SKM-1 (cell line): ENCODE data around the gene COL9A2.
"Not testable (repeated sequence)": the region's sequence is repeated elsewhere in the genome, so short reads cannot be mapped to it uniquely, and the experiment has no call there.

ENCODE experiments used
- DNase-seq: peaks from one replicate; lab custom pipeline; 2025; ENCODE audit not compliant: unreplicated experiment; lab: John Stamatoyannopoulos, UW

COL9A2 gene

DNA sequence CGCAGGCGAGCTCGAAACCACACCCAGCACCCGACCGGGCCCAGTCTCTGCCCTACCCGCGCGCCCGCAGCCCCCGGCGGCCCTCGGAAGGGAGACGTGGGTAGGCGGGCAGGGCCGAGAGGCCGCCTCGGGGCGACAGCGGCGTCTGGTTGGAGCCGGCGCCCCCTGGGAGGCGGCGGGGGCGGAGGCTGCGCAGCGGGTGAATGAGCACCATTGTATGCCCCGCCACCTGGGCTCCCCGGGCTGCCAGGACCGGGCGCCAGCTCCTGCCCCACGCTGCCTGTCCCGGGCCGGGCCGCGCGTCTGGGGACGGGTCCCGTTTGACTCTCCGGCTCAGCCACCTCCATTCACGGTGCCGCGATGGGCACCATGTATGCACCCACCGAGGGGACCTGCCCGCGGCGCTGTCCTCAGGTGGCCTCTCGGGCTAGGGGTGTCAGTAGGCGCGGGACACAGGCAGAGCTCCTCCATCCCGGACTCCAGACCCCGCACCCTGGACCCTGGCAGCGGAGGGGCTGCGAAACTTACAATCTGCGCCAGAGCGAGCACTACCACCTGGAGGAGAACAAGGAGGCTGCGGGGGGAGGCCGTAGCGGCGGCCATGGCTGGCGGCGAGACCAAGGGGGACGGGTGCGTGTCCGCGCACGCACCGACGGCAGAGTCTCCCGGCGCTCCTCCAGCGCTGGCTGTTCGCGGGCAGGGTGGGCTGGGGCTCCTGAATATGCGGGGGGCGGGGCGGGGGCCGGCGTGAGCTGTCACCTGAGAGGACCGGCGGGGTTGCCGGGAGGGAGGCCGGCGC is at the start of gene COL9A2:
Gene COL9A2, minus strand, starts transcription at position 692 of the 799 bp plus-strand sequence. Its CDS starts 89 bp downstream, at position 603.
- DNase-seq: no peak

DNA sequence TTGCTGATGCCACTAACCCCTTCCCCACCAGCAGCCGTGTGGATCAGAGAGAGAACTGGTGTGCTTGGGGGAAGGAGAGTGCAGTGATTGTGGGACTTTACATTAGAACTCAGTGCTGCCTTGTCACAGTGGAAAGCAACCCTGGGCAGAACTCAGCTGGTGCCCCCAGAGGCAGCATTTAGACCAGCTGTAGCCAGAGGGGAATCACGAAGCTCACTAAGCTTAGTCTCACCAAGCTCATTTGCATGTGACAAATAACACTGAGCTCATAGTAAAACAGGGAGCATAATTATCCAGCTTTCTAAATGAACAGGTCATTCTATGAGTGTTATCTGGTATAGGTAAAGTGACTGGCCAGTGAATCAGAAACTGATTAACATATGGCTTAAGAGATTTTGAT is 46.6 kb upstream of the COL9A2 start:
- DNase-seq: no peak

DNA sequence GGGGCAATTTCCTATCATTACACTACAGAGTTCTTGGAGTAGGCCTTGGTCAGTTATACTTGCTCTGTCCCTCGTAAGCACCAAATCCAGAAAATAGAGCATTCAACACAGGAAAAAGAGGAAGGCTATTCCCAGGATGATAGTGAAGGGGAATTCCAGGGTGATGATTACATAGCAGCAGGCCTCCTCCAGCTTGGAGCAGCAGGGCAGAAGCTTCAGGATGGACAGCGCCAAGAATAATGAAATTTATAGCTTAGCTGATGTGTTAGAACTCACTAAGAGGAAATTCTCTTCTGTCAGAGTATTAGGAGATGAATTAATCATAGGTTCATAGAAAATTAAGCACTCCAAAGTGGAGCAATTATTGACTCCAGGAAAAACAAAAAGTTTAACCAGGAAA is 45.6 kb upstream of the COL9A2 start:
- DNase-seq: no peak

DNA sequence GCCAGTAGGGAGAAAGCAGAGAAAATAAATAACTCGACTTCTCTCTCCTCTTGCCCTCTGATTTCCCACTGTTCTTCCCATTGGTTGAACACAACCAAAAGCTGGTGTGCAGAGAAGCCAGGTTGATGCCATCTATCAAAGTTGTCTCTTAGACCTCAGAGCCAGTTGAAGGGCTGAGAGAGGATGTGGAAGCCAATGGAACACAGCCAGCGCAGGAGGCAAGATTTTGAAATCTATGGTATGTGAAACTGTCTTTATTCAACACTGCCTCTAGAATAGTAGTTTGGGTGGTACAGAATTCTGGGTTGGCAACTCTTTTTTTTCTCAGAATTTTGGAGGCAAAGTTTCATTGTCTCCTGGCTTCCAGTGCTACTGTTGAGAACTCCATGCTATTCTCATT is 45.1 kb upstream of the COL9A2 start:
- DNase-seq: no peak

DNA sequence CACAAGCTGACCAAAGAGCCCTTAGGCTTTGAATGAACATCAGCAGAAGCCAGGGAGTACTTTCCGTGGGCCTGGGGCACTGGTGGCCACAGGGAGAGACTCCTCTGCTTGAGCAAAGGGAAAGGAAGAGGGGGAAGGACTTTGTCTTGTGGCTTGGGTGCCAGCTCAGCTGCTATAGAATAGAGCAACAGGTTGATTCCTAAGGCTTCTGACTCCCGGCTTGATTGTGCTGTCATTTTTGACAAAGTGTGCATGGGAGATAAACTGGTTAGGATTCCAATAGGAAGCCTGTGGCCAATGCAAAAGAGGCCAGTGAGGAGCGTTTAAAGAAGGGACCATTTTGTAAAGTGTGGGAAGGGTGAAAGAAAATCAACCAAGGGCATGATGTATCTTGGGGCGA is 44.6 kb upstream of the COL9A2 start:
- no peak for DNase-seq

DNA sequence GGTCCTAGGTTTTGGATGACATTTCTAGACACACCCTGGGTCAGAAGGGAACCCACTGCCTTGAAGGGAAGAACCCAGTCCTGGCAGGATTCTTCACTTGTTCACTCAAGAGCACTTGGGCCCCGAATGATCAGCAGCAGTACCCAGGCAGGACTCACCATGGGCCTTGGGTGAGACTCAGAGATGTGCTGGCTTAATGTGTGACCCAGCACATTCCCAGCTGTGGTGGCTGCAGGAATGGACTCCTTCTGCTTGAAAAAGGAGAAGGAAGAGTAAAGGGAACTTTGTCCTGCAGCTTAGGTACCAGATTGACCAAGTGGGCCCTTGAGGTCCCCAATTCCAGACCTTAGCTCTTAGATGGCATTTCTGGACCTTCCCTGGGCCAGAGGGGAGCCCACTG is 44.1 kb upstream of the COL9A2 start:
- no peak for DNase-seq

DNA sequence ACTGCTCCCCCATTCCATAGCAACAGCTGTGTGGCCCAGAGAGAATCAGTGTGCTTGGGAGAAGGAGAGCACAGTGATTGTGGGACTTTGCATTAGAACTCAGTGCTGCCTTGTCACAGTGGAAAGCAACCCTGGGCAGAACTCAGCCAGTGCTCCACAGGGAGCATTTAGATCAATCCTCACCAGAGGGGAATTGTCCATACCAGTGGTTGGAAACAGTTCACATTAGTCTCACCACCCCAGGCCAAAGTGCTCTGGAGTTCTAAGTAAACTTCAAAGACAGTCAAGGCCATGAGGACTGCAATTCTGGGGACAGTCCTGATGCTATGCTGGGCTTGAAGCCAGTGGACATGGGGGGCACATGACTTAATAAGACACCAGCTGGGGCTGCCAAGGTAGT is 43.5 kb upstream of the COL9A2 start:
- no peak for DNase-seq

DNA sequence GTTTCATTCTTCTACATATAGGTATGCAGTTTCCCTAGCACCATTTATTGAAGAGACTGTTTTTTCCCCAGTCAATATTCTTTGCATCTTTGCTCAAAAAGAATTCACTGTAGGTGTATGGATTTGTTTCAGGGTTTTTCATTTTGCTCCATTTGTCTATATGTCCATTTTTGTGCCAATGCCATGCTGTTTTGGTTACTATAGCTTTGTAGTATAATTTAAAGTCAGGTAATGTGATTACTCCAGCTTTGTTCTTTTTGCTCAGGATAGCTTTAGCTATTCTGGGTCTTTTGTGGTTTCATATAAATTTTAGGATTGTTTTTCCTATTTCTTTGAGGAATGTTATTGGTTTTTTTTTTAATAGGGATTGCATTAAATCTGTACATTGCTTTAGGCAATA is 40.5 kb upstream of the COL9A2 start:
- no peak for DNase-seq

DNA sequence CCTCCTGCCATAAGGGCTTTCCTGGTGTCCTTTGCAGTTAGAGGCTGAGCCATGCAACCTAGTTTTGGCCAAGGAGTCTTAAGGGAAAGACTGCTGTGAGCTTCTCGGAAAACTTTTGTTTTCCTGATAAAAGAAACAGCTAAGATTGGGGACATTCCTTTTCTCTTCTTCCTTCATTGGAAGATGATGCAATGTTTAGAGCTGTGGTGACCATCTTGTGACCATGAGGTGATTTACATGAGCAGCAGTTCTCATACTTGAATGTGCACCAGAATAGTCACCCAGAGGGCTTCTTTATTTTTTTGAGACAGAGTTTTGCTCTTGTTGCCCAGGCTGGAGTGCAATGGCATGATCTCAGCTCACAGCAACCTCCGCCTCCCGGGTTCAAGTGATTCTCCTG is 36.0 kb upstream of the COL9A2 start:
- DNase-seq: no peak

DNA sequence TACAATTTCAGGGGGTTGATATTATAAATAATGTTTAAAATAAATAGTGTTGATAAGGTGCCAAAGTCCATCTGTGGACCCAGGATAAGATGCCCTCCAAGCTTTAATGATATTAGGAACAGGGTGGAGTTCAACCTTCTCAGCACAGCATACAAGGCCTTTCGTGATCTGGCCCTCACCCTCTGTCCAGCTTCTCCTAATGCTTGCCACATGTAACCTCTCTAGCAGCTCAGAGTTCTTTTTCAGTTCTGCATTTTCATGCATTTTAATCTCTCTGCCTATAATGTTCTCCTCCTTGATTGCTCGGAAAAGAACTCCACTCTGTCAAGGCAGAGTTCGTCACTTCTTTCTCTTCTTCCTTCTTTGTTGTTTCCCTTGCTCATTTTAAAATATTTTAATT is 35.0 kb upstream of the COL9A2 start:
- DNase-seq: no peak

DNA sequence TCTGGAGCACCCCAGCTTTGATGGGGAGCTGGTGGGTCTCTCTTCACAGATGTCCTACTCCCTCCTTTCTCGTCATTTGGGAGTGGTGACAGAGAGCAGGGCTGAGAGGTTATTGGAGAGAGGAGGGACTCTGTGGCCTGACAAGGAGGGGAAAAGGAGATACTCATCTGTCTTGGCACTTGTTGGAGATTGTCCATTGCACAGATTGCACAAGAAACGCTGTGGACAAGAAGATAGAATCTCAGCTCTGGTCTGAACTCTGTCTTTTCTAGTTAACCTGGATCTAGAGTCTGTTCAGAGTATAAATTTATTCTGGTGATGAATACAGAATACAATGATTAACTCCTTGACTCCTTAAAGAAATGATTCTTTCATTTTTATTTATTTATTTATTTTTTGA is 34.0 kb upstream of the COL9A2 start:
- DNase-seq: no peak

DNA sequence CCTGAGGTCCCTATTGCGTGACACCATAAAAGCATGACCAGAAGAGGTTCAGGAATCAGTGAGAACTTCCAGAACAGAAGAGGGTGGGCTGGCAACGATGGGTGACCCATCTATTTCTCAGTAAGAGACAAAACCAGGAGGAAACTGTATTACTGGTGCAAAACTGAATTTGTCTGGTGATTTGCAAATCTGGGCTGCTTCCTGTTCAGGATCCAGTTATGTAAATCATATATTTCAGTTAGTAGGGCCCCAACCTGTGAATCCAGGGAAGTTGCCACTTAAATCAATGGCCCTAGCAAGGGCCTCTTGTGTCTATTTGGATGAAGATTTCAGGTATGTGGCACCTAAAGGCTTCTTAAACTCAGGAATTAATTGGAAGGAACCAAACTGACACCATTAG is 33.3 kb upstream of the COL9A2 start:
- DNase-seq: no peak

DNA sequence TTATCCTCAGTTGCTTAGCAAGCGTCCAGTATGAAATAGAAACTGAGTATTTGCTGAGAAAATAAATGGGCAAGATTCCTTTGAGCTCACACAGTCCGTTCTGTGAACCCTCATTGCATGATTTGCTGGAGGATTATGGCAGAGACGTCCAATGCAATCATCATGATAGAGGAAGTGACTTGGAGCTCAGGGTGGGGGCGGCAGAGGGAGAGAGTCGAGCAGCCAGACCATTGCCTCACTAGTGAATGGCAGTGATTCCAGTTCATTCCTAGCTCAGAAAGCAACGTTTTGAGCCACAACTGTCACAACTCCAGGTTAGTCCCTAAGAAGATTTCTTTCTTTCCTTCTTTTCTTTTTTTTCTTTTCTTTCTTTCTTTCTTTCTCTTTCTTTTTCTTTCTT is 27.5 kb upstream of the COL9A2 start:
- DNase-seq: no peak

DNA sequence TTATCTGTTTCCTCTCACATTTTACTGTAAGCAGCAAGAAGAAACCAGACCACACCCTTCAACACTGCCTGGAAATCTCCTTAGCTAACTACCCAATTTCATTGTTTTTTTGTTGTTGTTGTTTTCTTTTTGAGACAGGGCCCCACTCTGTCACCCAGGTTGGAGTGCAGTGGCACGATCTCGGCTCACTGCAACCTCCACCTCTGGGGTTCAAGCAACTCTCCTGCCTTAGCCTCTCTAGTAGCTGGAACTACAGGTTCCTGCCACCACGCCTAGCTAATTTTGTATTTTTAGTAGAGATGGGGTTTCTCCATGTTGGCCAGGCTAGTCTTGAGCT is 25.3 kb upstream of the COL9A2 start:
- DNase-seq: not testable (repeated sequence)

DNA sequence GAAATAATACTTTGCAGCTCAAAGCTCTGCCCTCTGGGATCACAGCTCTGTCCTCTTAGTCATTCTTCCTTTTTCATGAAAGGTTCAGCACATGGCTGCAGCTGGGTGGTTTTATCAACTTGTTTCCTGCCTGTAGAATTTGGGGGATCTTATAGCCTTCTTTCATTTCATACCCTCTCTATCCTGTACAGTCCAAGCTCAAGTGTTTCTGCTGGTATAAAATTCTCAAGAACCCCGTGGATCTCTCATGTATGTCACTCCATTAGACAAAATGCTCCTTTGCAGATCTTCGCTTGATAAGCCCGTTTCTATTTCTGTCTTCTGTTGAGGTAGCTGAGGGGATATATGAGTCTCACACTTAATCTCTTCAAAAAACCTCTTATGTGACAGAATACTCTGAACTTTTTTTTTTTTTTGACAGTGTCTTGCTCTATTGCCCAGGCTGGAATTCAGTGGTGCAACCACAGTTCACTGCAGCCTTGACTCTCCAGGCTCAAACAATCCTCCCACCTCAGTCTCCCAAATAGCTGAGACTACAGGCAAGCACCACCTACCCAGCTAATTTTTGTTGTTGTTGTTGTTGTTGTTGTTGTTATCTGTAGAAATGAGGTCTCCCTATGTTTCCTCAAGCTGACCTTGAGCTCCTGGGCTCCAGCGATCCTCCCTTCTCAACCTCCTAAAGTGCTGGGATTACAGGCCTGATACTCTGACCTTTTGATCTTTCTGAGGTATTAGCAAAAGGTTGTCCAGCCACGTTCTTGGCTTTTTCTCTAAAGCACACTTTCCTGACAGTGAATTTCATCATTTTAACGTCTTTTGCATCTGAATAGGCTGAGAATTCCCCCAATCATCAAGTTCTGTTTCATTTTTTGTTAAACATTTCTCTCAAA is 24.6 kb upstream of the COL9A2 start:
- no peak for DNase-seq

DNA sequence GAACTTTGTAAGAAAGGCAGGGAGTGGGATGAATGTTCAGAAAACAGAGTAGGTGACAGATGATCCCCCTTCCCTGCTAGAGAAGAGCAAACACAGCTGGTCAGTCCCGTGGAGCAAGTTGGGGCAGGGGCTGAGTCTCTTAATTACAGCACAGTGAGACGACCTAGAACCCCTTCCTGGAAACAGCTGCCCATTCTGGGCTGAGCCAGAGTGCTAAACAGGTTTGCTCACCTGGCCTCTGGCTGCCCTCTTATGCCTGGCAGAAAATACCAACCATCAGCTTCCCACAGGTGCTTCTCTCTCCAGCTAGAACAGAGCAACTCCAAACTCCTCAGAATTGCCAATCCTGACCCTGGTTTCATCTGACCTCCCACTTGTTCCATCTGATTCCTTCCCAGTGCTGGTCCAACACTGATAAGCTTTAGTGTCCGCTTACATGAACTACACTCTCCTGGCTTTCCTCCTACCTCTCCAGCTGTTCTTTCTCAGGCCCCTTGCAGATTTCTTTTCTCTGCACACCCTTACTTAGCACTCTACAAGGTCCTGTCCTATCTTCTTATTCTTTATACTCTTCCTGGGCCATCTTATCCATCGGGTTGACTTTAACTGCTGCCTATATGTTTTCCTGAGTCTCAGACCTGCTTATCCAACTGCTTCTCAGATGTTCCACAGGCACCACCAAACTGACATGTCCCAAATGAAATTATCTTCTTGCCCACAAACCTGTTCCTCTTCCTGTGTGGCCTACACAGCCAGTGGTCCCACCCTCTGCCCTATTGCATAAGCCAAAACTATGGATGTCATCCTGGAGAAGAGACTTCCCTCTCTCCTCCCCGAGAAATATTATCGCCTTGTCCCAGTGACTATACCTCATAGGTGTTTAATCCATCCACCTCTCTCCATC is 22.6 kb upstream of the COL9A2 start:
- DNase-seq: no peak

DNA sequence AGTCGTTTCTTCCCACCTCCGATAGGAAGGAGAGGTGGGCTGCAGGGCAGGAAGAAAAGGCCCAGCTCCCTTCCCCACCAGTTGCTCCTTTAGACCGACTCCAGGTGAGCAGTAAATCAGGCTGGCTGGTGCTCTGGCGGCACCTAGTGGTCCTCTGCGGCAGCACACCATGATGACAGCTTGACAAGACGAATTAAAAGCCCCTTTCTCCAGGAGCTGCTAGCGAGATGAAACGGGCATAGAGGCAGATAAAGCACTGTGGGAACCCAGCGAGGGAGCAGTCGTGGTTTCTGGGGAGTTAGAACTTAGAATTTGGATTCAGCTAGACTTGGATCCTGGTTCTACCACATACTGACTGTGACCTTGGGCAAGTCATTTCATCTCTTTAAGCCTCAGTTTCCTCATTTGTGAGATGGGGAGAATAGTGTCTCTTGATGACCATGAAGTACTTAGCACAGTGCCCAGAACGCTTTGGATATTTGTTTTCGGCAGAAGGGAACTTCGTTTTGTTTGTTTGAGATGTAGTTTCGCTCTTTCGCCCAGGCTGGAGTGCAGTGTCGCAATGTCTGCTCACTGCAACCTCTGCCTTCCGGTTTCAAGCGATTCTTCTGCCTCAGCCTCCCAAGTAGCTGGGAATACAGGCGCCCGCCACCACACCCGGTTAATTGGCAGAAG is 21.8 kb upstream of the COL9A2 start:
- DNase-seq: peak; percentile 54

DNA sequence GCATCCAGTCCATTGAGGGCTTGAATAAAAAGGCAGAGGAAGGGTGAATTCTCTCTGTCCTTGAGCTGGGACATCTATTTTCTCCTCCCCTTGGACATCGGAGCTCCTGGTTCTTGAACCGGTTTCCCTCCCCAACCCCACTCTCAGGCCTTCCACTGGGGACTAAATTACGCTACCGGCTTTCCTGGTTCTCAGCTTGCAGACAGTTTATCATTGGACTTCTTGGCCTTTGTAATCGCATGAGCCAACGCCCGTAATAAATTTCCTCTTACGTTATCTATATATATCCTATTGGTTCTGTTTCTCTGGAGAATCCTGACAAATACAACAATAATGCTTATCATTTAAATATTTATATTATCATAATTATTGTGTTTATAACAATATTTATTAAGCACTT is 20.4 kb upstream of the COL9A2 start:
- DNase-seq: no peak

DNA sequence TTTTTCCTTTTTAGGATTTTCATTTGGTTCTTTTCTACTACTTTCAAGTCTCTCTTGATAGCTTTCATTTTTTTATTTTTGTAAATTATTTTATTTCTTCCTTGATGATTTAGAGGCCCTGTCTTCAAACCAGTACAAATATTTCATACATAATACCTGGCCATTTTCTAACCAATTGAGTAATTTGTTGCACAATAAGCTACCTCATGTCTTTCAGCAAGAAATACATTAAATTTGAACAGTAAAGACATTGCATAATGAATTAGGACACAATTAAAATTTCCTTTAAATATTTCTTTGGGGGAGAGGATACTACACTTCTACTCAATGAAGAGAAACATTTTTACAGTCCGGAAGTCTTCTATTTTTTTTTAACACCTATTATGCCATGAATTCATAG is 15.6 kb upstream of the COL9A2 start:
- no peak for DNase-seq

DNA sequence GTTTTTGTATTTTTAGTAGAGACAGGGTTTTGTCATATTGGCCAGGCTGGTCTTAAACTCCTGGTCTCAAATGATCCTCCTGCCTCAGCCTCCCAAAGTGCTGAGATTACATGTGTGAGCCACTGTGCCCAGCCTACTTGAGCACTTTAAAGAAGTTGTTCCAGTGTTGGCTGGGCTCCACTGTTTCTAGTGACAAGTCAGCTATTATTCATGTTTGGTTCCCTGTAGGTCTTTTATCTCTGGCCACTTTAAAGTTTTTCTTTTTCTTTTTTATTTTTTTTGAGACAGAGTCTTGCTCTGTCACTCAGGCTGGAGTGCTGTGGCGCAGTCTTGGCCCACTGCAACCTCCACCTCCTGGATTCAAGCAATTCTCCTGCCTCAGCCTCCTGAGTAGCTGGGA is 14.3 kb upstream of the COL9A2 start:
- DNase-seq: not testable (repeated sequence)
